HG03103 (cell line): ENCODE measurements around the gene ACTR6.
"Not testable (repeated sequence)": the region's sequence is repeated elsewhere in the genome, so short reads cannot be mapped to it uniquely, and the experiment has no call there.

Experiments
- ATAC-seq: cut with Tn5 transposase; IDR thresholded peaks from one replicate; pipeline ENCODE4 v1.9.1; 2021; ENCODE audit warnings: low read depth; ENCODE audit not compliant: unreplicated experiment

ACTR6 gene

DNA sequence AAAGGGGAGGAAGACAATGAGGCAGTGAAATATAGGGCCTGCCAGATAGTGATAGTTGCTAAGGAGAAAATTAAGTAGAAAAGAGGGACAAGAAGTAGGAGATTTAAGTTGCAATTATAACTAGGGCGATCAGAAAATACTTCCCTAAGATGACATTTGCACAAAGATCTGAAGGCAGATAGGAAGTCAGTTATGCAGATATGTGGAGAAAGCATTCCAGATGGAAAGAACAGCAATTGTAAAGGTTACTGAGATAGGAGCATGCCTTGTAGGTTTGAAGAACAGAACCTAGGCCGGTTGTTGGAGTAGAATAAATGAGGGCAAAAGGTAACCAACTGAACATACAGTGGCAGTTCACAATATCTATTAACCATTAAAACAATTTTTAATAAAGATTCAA, 21.4 kb upstream of the ACTR6 start:
- no peak for ATAC-seq

DNA sequence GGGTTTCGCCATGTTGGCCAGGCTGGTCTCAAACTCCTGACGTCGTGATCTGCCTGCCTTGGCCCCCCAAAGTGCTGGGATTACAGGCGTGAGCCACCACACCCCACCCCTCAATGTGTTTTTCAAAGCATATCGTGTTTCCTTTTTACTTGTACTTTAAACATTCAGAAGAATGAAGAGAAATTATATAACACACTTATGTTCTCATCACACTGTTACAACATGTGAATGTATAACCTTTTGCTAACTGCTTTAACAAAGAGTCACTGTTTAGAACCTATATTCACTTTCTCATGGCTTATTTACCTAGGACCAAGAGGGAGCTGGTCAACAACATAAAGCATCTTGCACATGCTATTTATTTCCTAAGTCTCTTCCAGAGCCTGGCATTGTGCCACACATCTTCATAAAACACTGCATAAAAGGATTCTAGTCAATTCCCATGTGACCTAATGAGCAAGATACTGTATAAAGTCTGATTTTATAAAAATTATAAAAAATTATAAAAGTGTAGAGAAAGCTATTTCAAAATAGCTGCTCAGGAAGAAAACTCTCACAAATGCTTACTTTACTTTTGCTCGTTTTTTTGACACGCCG, 16.0 kb upstream of the ACTR6 start:
- no peak for ATAC-seq

DNA sequence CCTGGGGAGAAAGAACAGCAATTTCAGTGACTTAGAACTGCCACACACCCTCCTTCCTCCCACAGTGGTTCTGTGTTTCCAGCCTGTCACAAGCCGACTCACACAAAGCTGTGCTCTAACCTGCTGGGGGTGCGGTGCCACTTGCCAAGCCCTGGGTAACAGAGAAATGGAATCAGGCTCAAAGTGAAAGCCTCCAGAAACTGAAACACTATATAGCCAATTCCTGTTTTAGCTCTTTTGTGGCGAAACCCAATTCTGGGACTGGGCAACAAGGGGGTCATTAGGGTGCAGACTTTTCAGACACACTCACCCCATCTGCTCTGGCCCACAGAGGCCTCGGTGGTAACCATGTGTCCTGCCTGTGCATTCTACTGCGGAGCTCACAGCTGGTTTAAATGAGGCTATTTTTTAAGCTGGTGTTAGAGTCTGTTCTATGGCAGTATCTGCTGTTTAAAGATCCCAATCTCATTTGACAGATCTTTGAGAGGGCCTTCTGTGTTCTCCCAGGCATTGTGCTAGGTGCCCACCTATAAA, 15.2 kb upstream of the ACTR6 start:
- peak; percentile 83 for ATAC-seq

DNA sequence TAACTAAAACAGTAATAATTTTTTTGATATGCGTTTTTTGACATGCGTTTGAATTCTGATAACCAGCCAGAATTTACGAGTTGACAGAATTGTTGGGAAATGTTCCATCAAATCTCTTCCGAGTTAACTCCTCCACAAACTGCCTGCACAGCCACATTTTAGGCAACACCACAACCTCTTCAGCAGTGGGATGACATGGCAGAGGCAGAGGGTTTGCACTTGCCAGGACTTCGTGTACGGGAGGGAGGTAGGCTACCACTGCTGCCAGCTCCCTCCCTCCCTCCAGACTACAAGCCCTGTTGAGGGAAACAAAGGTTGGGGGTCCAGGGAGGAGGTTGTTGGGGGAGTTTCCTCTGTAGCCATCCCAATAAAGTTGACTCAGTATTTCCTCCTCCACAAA, 14.5 kb upstream of the ACTR6 start:
- no peak for ATAC-seq

DNA sequence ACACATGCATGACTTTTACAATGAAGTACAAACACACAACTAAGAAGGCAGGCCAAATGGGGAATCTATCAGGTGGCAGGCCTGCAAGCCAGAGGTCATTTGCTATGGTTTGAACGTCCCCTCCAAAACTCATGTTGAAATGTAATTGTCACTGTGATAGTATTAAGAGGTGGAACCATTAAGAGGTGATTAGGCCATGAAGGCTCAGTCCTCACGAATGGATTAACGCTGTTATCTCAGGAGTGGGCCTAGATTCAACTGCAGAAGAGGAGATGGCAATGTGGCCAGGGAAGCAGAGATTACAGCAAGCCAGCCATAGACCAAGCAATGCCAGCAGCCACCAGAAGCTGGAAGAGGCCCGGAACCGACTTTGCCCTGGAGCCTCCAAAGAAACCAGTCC, 13.5 kb upstream of the ACTR6 start:
- ATAC-seq, result no peak

DNA sequence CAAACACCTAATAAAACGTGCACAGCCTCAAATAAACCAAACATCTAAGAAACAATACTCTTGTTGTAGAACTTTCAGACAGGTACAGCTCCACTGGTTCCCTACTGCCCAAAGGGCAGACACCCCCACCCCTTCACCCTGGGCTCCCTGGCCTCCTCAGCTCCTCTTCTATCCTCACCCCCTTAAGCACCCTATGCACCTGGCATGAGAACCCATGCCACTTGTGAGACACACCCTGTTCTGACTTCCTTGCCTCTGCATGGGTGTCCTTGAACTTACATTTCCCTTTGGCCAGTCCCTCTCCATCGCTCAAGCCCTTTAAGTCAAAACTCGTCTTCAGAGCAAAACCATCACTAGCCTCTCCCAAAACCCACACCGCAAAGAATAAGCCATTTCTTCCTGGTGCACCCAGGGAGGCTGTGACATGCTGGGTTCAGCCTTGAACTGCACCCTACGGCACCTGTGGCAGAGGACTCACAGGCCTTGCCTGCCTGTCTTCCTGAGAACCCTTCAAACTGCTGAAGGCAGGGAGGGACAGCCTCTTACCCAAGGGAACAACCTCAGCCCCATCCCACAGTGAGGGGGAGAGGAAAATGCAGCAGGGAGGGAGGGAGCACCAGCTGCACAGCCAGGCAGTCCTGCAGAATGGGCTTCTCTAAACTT, 12.6 kb upstream of the ACTR6 start:
- ATAC-seq, result no peak

DNA sequence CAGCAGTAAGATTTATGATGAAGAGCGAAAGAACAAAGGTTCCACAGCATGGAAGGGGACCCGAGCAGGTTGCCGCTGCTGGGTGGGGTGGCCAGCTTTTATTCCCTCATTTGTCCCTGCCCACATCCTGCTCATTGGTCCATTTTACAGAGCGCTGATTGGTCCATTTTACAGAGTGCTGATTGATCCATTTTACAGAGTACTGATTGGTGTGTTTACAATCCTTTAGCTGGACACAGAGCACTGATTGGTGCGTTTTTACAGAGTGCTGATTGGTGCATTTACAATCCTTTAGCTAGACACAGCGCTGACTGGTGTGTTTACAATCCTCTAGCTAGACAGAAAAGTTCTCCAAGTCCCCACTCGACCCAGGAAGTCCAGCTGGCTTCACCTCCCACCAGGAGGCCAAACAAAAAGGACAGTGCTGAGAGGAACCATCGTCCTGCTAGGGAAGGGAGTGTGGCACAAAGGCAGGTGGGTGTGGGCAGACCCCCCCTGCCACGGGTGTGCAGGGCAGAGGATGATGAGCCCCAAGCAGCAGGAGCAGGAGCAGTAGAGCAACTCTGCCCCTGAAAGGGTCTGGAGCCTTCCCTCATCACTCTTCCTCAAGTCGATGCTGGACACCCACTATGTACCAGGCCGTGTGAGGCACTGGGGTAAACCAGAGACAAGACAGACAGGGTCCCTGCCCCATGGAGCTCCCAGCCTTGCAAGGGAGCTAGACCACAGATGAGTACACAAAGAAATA, 11.6 kb upstream of the ACTR6 start:
- not testable (repeated sequence) for ATAC-seq

DNA sequence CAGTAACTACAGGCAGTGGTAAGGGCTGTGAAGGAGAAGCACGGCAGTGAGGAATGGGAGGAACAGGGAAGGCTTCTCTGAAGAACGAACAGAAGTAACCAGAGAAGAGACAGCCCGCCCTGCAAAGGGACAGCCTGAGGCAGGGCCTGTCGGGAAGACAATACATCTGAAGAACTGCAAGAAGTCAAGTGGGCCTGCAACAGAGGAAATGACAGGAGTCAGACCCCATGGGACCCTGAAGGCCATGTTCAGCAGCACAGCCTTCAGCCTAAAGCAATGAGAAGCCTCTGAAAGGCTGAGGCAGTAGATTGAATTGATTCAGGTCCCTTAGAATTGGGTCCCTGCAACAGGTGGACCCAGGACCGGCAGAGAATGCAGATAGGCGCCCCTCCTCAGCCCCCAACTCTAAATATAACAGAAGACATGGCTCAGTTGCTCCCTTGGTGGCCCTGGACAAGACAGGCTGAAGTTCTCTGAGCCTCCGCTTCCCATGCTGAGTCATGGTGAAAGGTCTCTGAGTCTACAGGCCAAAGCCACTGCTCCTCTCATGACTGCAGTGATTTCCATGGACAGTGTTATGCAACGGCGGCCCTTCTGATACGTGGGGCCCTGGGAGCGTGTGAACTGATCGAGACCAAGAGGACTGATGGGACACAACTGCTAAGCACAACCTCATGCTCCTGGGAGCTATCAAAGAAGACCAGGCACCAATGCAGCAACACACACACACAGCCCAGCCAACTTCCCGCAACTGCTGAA, 10.8 kb upstream of the ACTR6 start:
- ATAC-seq, result no peak

DNA sequence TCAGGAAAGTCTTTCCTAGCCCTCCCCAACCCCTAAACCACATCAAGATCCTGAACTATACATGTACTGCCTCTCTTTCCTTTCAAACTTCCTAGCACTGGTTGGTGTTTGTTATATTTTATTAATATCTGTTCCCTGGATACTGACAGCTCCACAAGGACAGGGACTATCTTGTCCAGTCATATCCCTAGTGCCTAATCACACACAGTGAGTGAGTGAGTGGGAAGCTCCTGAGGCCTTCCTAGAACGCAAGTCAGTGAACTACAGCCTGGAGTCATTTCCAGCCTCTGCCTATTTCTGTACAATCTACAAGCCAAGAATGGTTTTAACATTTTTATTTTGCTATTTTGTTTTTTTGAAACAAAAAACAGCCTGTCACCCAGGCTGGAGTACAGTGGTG, 7.5 kb upstream of the ACTR6 start:
- no peak for ATAC-seq

DNA sequence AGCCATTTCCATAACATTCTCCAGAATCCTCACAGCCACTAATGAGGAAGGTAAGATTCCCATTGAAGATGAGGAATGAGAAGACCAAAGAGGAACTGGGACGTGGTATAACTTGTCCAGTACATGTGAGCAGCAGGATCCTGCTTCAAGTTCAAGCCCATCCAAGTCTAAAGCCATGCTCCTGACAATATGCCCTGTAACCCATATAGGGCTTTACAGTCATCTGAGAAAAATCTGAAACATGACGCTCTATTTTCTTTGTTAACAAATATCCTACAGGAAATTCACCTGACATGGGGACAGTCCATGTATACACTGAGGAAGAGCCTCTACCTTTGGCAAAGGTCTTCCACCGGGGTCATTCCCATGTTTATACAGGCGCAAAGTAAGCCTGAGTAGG, 3.1 kb upstream of the ACTR6 start:
- no peak for ATAC-seq

DNA sequence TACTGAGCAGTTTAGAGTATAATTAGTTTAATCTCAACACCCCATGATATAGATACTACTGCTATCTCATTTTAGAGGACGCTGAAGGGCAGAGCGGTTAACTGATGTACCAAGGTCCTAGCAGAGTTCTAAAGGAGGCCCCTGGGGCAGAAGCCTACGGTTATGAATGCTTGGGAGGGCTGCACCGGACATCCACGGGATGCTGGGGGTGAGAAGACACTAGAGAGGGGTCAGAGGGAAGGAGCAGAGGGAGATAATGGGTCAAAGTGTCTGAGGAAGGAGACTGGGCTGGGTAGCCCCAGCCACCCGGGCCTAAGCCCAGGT, 1.6 kb upstream of the ACTR6 start:
- no peak for ATAC-seq

DNA sequence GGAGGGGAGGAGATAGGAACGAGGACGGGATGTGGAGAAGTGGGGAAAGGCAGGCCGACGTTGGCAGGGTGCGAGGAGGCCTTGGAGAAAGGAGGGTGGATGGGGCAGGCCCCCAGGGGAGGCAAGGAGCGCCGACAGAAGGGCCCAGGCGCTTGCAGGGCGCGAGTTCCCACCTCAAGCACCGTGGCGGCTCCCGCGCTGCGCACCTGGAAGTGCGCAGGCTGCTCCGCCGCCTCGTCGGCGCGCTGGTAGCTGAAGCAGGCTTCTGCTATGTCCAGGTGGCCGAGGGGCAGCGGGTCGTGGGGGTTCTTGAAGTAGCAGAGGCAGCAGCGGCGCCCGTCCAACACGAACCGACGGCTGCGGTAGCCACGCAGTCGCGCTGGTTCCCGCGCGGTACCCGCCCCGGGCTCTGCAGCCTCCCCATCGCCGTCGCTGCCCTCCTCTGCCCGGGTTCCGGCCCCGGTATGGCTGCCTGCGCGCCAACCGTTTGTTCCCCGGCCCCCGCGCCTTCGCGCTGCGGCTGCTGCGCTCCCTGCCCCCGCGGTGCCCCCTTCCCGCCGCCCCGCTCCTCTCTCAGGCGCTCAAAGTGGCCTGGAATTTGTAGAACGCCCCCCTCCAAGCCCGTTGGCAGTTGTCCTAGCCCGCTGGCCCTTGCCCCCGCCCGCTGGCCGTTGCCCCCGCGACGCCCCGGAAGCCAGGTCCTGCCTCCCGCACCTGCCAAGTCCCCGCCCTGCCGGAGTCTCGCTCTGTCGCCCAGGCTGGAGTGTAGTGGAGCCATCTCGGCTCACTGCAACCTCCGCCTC, 1.1 kb upstream of the ACTR6 start:
- peak; percentile 67 for ATAC-seq

DNA sequence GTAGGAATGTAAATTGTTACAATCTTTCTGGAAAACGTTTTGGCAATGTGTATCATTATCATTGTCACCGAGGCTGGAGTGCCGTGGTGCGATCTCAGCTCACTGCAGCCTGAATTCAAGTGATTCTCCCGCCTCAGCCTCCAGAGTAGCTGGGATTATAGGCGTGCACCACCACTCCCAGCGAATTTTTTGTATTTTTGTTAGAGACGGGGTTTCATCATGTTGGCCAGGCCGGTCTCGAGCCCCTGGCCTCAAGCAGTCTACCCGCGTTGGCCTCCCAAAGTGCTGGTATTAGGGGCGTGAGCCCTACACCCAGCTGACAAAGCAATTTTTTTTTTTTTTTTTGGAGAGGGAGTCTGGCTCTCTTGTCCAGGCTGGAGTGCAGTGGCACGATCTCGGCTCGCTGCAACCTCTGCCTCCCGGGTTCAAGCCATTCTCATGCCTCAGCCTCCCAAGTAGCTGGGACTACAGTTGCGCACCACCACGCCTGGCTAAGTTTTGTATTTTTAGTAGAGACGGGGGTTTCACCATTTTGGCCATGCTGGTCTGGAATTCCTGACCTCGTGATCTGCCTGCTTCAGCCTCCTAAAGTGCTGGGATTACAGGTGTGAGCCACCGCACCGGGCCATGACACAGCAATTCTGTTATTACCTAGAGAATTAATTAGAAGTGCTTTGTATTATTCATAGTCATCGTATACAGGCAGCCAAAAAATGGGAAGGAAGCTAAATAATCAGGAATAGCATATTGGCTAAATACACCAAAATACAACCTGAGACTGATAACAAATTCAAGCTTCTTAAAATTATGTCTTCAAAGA, 1.2 kb downstream of the ACTR6 start:
- ATAC-seq, result no peak

DNA sequence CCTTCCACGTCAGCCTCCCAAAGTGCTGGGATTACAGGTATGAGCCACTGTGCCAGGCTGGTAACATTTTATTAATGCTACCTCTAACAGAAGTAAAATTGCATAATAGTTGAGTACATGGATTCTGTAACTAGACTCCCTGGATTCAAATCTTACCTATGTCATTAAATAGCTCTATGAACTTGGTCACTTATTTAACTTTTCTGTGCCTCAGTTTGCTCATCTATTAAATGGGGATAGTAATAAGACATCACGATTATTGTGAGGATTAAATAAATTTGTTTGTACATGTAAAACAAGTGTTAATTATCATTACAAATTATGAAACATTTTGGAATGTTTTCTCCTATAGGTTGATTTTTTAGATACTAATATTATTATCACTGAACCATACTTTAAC, 6.7 kb downstream of the ACTR6 start:
- no peak for ATAC-seq

DNA sequence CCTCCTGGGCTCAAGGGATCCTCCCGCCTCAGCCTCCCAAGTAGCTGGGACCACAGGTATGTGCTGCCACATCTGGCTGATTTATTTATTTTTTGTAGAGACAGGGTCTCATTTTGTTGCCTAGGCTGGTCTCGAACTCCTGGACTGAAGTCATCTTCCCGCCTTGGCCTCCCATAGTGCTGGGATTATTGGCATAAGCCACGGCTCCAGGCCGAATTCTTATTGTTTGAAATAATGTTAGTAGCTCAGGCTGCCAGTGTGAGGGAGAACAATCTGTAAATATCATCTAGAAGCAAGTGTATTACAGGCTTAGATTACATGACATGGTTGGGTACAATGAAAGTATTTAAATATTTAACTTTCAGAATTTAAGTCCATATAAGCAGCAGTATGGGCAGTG, 8.2 kb downstream of the ACTR6 start:
- no peak for ATAC-seq

DNA sequence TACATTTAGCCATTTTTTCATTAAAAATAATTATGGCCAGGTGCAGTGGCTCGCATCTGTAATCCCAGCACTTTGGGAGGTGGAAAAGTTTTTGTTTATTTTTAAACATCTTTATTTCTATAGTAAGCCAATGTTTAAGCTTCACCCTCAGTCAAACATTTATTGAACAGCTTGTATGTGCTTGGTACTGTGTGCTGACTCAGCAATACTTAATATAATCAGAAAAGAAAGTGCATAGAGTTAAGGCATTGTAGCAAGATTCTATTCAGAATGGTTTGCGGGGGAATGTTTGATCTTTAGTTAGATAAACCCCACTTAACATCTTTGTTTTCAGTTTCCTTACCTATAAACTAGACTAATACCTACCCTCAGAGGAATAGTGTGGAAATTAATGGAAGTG, 11.1 kb downstream of the ACTR6 start:
- no peak for ATAC-seq

DNA sequence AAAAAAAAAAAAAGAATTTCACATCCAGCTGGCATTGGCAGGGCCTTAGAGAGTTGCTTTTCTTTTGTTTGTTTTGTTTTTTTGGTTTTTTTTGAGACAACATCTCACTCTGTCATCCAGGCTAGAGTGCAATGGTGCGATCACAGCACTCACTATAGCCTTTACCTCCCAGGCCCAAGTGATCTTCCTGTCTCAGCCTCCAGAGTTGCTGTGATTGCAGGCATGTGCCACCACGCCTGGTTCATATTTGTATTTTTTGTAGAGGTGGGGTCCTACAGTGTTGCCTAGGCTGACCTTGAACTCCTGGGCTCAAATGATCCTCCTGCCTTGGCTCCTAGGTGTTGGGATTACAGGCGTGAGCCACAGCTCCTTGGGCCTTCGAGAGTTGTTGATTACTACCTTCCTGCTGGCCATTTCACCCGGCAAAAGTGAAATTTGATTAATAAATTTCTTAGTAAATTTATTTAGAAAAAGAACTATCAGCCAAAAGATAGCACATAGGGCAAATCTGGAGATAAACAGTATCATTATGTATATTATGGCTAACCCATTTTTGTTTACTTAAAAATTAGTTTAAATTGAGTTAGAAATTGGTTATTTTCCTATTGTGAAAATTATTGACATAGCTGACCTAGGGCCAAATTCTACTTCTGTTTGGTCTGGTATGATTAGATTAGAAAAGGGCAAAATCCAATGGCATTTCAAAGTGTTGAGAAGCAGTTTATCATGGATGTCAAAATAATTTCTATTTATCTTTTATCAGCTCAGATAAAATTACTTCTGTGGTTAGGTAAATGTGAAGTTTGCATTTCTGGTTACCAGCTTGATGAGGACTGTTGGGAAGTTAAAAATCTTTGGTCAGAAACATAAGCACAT, 12.6 kb downstream of the ACTR6 start:
- no peak for ATAC-seq

DNA sequence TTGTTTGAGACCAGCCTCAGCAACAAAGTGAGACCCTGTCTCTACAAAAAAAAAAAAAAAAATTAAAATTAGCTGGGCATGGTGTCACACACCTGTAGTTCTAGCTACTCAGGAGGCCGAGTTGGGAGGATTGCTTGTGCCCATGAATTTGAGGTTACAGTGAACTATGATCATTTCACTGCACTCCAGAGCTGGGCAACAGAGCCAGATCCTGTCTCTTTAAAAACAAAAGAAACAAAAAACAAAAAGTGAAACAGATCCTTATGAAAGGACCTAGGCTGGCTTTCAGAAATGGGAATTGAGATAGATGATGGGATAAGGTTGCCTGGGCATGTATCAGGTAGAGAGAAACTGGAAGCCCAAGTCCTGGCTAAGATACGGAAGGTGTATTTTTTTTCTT, 13.9 kb downstream of the ACTR6 start:
- no peak for ATAC-seq

DNA sequence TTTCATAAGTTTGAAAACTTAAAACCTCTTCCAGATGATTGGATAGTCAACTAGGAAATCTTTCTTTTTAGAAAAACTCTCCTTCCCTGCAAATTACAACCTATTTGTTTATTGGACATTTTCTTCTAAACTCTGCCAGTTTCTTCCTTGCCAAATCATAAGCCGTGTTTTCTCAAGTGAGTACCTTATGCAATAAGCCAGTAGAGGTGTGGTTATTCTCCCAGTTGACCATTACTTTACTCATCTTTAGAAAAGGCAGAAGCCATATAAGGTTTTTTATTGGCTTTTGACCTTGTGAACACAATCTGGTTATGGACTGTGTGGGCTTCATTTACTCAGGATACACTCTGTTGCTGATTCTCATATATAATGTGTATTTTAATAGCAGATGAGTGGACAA, 14.6 kb downstream of the ACTR6 start:
- ATAC-seq, result no peak
